Measurements from ENCODE around the gene RABGAP1L.
"Not testable (repeated sequence)": the region's sequence is repeated elsewhere in the genome, so short reads cannot be mapped to it uniquely, and the experiment has no call there.

Gene RABGAP1L

GRCh38 chr1:174870319-174870718 lies 711.0 kb downstream of the RABGAP1L start:
- Mint-ChIP-seq H3K4me3 (no peak overlapping the region), H3K4me1 (peaks cover 45% of the 10 kb centered on the region), H3K9me3 (peaks cover 5% of the 10 kb centered on the region), H3K27me3 (no peaks in the 10 kb centered on the region), H3K36me3 (peaks cover 13% of the 10 kb centered on the region), H3K27ac (peak overlapping the region; percentile 67)
- ATAC-seq, result no peak

- peak overlapping the region; percentile 93 for H3K27ac Mint-ChIP-seq
- no peak for ATAC-seq
- H3K4me3 Mint-ChIP-seq, result peak overlapping the region; percentile 43
- H3K4me1 Mint-ChIP-seq, result peaks cover 47% of the 10 kb centered on the region
- H3K9me3 Mint-ChIP-seq, result peaks cover 5% of the 10 kb centered on the region
- peaks cover 13% of the 10 kb centered on the region for H3K36me3 Mint-ChIP-seq
- H3K27me3 Mint-ChIP-seq, result no peaks in the 10 kb centered on the region
These were observed 712.6 kb downstream of the RABGAP1L start for GRCh38 chr1:174871886-174872285.

GRCh38 chr1:174872615-174873058 lies 713.3 kb downstream of the RABGAP1L start:
- H3K36me3 Mint-ChIP-seq, result peaks cover 19% of the 10 kb centered on the region
- H3K4me1 Mint-ChIP-seq, result peaks cover 53% of the 10 kb centered on the region
- H3K4me3 Mint-ChIP-seq, result no peak overlapping the region
- peak; percentile 41 for ATAC-seq
- H3K27me3 Mint-ChIP-seq, result no peaks in the 10 kb centered on the region
- H3K27ac Mint-ChIP-seq, result peak overlapping the region; percentile 93
- H3K9me3 Mint-ChIP-seq, result peaks cover 5% of the 10 kb centered on the region

- Mint-ChIP-seq H3K36me3 (peaks cover 8% of the 10 kb centered on the region), H3K4me1 (peaks cover 53% of the 10 kb centered on the region), H3K27ac (peak overlapping the region; percentile 93), H3K27me3 (no peaks in the 10 kb centered on the region), H3K4me3 (peak overlapping the region; percentile 79), H3K9me3 (no peaks in the 10 kb centered on the region)
- ATAC-seq, result peak; percentile 78
These were observed 715.2 kb downstream of the RABGAP1L start for GRCh38 chr1:174874331-174875053.

- Mint-ChIP-seq H3K4me3 (peak overlapping the region; percentile 79), H3K27ac (peak overlapping the region; percentile 93)
- peak; percentile 54 for ATAC-seq
These were observed 716.0 kb downstream of the RABGAP1L start for GRCh38 chr1:174875306-174875705.

GRCh38 chr1:174877208-174877673 lies 717.9 kb downstream of the RABGAP1L start:
- Mint-ChIP-seq H3K4me1 (peaks cover 39% of the 10 kb centered on the region), H3K9me3 (no peaks in the 10 kb centered on the region), H3K4me3 (no peak overlapping the region)

More at GRCh38 chr1:174875306-174875705, 716.0 kb downstream of the RABGAP1L start:
- Mint-ChIP-seq H3K27me3 (no peaks in the 10 kb centered on the region), H3K9me3 (no peaks in the 10 kb centered on the region), H3K4me1 (peaks cover 48% of the 10 kb centered on the region), H3K36me3 (peaks cover 8% of the 10 kb centered on the region)

GRCh38 chr1:174880171-174880570 lies 720.9 kb downstream of the RABGAP1L start:
- Mint-ChIP-seq H3K27ac (no peak overlapping the region), H3K36me3 (peaks cover 15% of the 10 kb centered on the region), H3K27me3 (no peaks in the 10 kb centered on the region), H3K4me3 (no peak overlapping the region), H3K4me1 (peaks cover 23% of the 10 kb centered on the region), H3K9me3 (no peaks in the 10 kb centered on the region)
- ATAC-seq, result no peak

More at GRCh38 chr1:174877208-174877673, 717.9 kb downstream of the RABGAP1L start:
- Mint-ChIP-seq H3K27ac (peak overlapping the region; percentile 52), H3K27me3 (no peaks in the 10 kb centered on the region), H3K36me3 (peaks cover 15% of the 10 kb centered on the region)
- no peak for ATAC-seq

- Mint-ChIP-seq H3K4me1 (peaks cover 14% of the 10 kb centered on the region), H3K4me3 (no peak overlapping the region), H3K36me3 (peaks cover 9% of the 10 kb centered on the region), H3K27ac (peak overlapping the region; percentile 6), H3K27me3 (no peaks in the 10 kb centered on the region), H3K9me3 (no peaks in the 10 kb centered on the region)
- ATAC-seq, result no peak
These were observed 724.1 kb downstream of the RABGAP1L start for GRCh38 chr1:174883409-174883808.

GRCh38 chr1:174884038-174884437 lies 724.7 kb downstream of the RABGAP1L start:
- Mint-ChIP-seq H3K9me3 (no peaks in the 10 kb centered on the region), H3K27ac (peak overlapping the region; percentile 6), H3K27me3 (no peaks in the 10 kb centered on the region), H3K4me3 (no peak overlapping the region), H3K4me1 (peaks cover 14% of the 10 kb centered on the region), H3K36me3 (peaks cover 9% of the 10 kb centered on the region)
- ATAC-seq, result no peak

- no peak for ATAC-seq
- H3K27me3 Mint-ChIP-seq, result no peaks in the 10 kb centered on the region
These were observed 725.2 kb downstream of the RABGAP1L start for GRCh38 chr1:174884566-174884965.

GRCh38 chr1:174890024-174890423 lies 730.7 kb downstream of the RABGAP1L start:
- Mint-ChIP-seq H3K27ac (no peak overlapping the region), H3K27me3 (no peaks in the 10 kb centered on the region), H3K4me1 (no peaks in the 10 kb centered on the region), H3K4me3 (no peak overlapping the region), H3K9me3 (no peaks in the 10 kb centered on the region), H3K36me3 (peaks cover 30% of the 10 kb centered on the region)
- ATAC-seq, result no peak

More at GRCh38 chr1:174884566-174884965, 725.2 kb downstream of the RABGAP1L start:
- H3K9me3 Mint-ChIP-seq, result no peaks in the 10 kb centered on the region
- H3K4me3 Mint-ChIP-seq, result no peak overlapping the region
- H3K27ac Mint-ChIP-seq, result no peak overlapping the region
- H3K36me3 Mint-ChIP-seq, result peaks cover 11% of the 10 kb centered on the region
- peaks cover 14% of the 10 kb centered on the region for H3K4me1 Mint-ChIP-seq

GRCh38 chr1:174892016-174892415 lies 732.7 kb downstream of the RABGAP1L start:
- Mint-ChIP-seq H3K36me3 (peaks cover 30% of the 10 kb centered on the region), H3K27ac (no peak overlapping the region), H3K4me3 (no peak overlapping the region), H3K27me3 (no peaks in the 10 kb centered on the region), H3K9me3 (no peaks in the 10 kb centered on the region), H3K4me1 (no peaks in the 10 kb centered on the region)
- no peak for ATAC-seq

- Mint-ChIP-seq H3K4me3 (no peak overlapping the region), H3K27ac (no peak overlapping the region)
These were observed 734.9 kb downstream of the RABGAP1L start for GRCh38 chr1:174894117-174894762.

GRCh38 chr1:174895610-174896009 lies 736.3 kb downstream of the RABGAP1L start:
- not testable (repeated sequence) for ATAC-seq, H3K27me3 Mint-ChIP-seq, H3K9me3 Mint-ChIP-seq, H3K4me3 Mint-ChIP-seq, H3K27ac Mint-ChIP-seq, H3K4me1 Mint-ChIP-seq
- peaks cover 51% of the 10 kb centered on the region for H3K36me3 Mint-ChIP-seq

More at GRCh38 chr1:174894117-174894762, 734.9 kb downstream of the RABGAP1L start:
- no peaks in the 10 kb centered on the region for H3K9me3 Mint-ChIP-seq
- peaks cover 45% of the 10 kb centered on the region for H3K36me3 Mint-ChIP-seq
- H3K27me3 Mint-ChIP-seq, result no peaks in the 10 kb centered on the region
- ATAC-seq, result no peak
- no peaks in the 10 kb centered on the region for H3K4me1 Mint-ChIP-seq

GRCh38 chr1:174898102-174898797 lies 738.9 kb downstream of the RABGAP1L start:
- Mint-ChIP-seq H3K4me1 (no peaks in the 10 kb centered on the region), H3K27me3 (no peaks in the 10 kb centered on the region), H3K27ac (no peak overlapping the region), H3K36me3 (peaks cover 53% of the 10 kb centered on the region), H3K9me3 (peaks cover 9% of the 10 kb centered on the region), H3K4me3 (no peak overlapping the region)
- ATAC-seq, result no peak

Data from stimulated activated memory B cell treated with anti-CD40 and anti-IgM and Interleukin-4, amounts not matched to agents 10 μg/mL and 1 μg/mL and 100 μg/mL, for 72 hours (primary cell).